ENCODE results near the gene CPO.
A peak's percentile ranks its signal among the peaks of the same experiment; 100 is the strongest.

The CPO gene

DNA sequence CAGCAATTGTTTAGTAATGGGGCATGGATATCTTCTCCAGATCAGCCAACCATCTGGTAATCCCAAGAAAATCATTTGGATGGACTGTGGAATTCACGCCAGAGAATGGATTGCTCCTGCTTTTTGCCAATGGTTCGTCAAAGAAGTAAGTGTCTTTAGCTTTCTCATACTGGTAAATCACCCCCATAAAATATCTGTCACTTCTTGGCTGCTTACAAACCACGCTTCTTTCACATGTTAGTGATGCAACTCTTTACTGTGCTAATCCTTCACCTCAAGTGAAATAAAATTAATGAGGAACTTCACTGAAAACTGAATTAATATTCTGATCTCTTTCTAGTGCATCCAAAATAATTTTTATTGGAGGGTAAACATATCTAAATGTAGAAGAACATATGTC lies 18.9 kb downstream of the CPO start:
- no peak overlapping the region for H3K27ac ChIP-seq
- TF ChIP-seq, protein P1, sequence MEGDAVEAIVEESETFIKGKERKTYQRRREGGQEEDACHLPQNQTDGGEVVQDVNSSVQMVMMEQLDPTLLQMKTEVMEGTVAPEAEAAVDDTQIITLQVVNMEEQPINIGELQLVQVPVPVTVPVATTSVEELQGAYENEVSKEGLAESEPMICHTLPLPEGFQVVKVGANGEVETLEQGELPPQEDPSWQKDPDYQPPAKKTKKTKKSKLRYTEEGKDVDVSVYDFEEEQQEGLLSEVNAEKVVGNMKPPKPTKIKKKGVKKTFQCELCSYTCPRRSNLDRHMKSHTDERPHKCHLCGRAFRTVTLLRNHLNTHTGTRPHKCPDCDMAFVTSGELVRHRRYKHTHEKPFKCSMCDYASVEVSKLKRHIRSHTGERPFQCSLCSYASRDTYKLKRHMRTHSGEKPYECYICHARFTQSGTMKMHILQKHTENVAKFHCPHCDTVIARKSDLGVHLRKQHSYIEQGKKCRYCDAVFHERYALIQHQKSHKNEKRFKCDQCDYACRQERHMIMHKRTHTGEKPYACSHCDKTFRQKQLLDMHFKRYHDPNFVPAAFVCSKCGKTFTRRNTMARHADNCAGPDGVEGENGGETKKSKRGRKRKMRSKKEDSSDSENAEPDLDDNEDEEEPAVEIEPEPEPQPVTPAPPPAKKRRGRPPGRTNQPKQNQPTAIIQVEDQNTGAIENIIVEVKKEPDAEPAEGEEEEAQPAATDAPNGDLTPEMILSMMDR (IDR thresholded peaks at IDR 0.05), result no peak
- no peak for TF ChIP-seq ZFX (IDR thresholded peaks at IDR 0.05; ENCODE audit: borderline replicate concordance)

DNA sequence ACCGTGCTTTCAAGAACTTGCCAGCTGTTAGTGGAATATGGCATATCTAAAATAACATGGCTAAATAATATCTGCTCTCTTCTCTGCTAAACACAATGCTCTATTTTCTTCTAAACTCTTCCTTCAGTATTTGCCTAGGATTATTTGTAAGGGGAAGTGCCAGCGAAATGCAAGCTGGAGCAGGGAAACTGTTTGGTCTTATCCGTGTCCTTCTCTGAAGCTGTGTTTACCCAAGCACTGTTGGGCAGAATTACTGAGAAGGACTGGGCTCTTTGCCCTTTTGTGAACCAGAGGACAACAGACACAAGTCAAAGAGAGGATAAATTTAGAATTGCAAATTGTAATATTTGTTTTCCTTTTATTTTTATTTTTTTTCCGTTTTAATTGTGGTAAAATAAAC lies 23.6 kb downstream of the CPO start:
- TF ChIP-seq ZFX (IDR thresholded peaks at IDR 0.05; ENCODE audit: borderline replicate concordance), result no peak
- TF ChIP-seq, protein P1 (IDR thresholded peaks at IDR 0.05), result no peak
- H3K27ac ChIP-seq, result 0 out of 2 replicates have a peak overlapping the region, but pooled peaks have one; percentile 22

DNA sequence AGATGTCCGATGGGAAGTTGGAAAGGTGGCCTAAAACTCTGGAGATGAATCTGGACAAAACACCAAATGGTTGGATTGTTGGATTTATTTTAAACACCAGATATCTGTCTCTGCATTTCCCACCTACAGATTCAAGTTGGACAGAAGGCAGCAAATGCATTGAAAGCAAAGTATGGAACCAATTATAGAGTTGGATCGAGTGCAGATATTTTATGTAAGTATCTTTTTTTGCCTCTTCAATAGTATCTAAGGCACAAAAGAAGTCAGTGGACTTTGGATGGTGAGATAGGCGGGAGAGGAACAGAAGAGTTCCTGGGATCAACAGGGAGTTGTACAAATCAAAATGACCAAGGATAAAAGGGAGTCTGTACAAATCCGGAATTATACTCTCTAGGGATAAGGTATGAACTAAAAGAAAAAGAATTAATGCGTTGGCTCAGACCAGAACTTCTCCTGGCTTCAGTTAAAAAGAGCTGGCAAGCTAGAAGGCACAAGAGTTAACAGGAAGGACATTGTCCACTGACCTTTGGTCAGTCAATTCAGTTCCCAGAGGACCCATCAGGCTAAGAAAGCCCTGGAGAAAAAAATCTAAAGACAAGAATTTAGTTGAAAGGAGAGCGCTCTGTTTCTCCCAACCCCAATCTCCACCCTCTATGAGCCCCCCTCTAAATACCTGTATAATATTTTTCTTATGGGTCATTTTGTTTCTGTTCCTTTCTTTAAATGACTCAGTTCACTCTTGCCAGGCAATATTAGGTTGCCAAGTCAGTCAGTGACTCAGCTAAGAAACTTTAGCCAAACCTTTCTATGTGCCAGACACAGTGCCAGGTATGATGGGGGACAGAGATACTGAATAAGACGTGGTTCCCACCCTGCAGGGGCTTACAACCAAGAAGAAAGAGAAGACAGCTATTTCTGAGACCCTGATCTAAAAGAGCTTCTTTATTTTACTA lies 29.1 kb downstream of the CPO start:
- TF ChIP-seq, protein P1 (IDR thresholded peaks at IDR 0.05), result no peak
- no peak for TF ChIP-seq ZFX (IDR thresholded peaks at IDR 0.05; ENCODE audit: borderline replicate concordance)
- H3K27ac ChIP-seq, result no peak overlapping the region

DNA sequence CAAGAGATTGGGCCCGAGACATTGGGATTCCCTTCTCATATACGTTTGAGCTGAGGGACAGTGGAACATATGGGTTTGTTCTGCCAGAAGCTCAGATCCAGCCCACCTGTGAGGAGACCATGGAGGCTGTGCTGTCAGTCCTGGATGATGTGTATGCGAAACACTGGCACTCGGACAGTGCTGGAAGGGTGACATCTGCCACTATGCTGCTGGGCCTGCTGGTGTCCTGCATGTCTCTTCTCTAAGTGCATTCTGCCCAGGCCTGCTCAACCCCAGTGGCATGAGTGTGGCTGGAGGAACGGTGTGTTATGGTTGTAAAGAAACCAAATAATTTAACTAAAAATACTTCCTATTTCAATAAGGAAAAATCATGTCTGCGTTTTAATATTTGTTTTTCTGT lies 29.9 kb downstream of the CPO start:
- TF ChIP-seq ZFX (IDR thresholded peaks at IDR 0.05; ENCODE audit: borderline replicate concordance), result no peak
- TF ChIP-seq, protein P1 (IDR thresholded peaks at IDR 0.05), result no peak
- H3K27ac ChIP-seq, result no peak overlapping the region

DNA sequence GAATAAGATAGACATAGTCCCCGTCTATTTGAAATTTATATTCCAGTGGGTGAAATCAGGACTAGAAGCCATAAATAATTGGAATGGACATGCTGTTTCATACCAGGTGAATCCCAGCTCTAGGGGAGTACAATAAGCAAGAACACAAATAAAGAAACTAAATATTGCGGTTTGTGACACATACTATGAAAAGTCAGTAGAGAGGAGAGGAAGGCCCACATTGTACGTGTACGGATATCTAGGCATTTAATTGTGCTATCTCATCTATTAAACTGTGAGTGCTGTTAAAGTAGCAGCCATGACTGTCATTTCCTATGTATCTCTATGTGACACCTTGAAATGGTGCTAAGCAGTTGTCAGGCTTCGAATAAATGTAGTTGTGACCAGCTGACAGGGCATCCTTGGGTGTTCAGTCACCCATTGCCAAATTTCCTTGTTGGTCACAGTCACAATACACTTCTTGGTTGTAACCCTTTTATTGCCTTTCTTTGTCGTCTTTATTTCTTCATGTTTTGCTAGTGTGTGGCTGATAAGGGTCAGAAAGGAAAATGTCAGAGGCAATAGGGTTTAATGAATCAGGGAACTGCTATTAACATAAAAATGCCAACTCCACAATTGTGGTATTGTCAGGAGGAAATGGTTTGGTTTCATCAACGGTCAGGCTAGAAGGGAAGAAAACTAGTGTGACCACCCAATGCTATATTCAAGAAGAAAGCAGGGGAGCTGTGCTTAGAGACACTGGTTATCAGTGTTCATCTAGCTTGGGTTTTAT lies 31.5 kb downstream of the CPO start:
- TF ChIP-seq ZFX (IDR thresholded peaks at IDR 0.05; ENCODE audit: borderline replicate concordance), result no peak
- TF ChIP-seq, protein P1 (IDR thresholded peaks at IDR 0.05), result no peak
- H3K27ac ChIP-seq, result no peak overlapping the region

DNA sequence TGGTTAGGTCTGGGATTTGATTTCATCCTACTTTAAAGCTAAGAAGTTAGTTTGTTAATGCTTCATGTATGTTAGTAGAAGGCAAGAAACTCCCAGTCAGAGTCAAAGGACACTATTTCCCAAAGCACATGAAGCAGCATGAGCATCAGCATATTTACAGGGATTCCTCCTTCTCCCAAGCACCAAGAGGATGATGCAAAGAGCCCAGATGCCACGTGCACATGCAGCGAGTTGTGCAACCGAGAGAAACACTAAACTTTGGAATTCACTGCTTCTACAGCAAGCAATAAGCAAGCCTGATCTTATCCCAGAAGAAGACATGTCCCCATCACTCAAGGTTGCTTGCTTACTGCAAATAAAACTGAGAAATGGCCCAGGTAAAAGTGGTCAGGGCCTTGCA lies 32.5 kb downstream of the CPO start:
- TF ChIP-seq, protein P1 (IDR thresholded peaks at IDR 0.05), result no peak
- no peak for TF ChIP-seq ZFX (IDR thresholded peaks at IDR 0.05; ENCODE audit: borderline replicate concordance)
- H3K27ac ChIP-seq, result no peak overlapping the region

Data from 22Rv1 (cell line).